GM23338 (cell line): ENCODE results near the gene PROCA1. TPM values are rescaled to one million over a fixed set of nuclear protein-coding genes. Genes with fewer than 3 reads are reported as not detected.

ENCODE experiments used
- ATAC-seq: fragments of 200-7000 bp; cut with Tn5 transposase; 3 replicates; pipeline ENCODE4 v1.9.1; 2020
- DNase-seq: peaks from one replicate; pipeline ENCODE4 v3.0.0-alpha.2; 2015; ENCODE audit warnings: low spot score
- H2AFZ ChIP-seq: fragments of 200-600 bp; sonication (generic); 2 replicates; pipeline ENCODE4 v1.8.0; 2016; ENCODE audit warnings: antibody characterized with exemption, mild to moderate bottlenecking, moderate library complexity
- H3F3A ChIP-seq: fragments of 200-600 bp; sonication (generic); replicated peaks from 2 replicates; pipeline ENCODE4 v1.8.0; 2017; ENCODE audit warnings: antibody characterized with exemption, mixed run types, low read depth
- H3K27ac ChIP-seq: fragments of 200-600 bp; sonication (generic); 2 replicates; pipeline ENCODE4 v1.6.1; 2016; ENCODE audit warnings: low read depth
- H3K27me3 ChIP-seq: fragments of 200-600 bp; sonication (generic); 2 replicates; pipeline ENCODE4 v1.8.0; 2016; ENCODE audit warnings: mild to moderate bottlenecking, mixed run types, moderate library complexity; ENCODE audit not compliant: insufficient read depth
- H3K36me3 ChIP-seq: fragments of 200-600 bp; sonication (generic); 2 replicates; pipeline ENCODE4 v1.8.0; 2016; ENCODE audit warnings: mild to moderate bottlenecking; ENCODE audit not compliant: insufficient read depth
- H3K4me1 ChIP-seq: fragments of 200-600 bp; sonication (generic); 2 replicates; pipeline ENCODE4 v1.8.0; 2016; ENCODE audit warnings: mild to moderate bottlenecking, moderate library complexity; ENCODE audit not compliant: insufficient read depth
- H3K4me2 ChIP-seq: fragments of 200-600 bp; sonication (generic); 2 replicates; pipeline ENCODE4 v1.7.1; 2017; ENCODE audit warnings: mixed run types
- H3K4me3 ChIP-seq: fragments of 200-600 bp; sonication (generic); 2 replicates; pipeline ENCODE4 v1.6.1; 2016; ENCODE audit warnings: mixed run types
- H3K79me2 ChIP-seq: fragments of 200-600 bp; sonication (generic); replicated peaks from 2 replicates; pipeline ENCODE4 v1.8.0; 2017; ENCODE audit warnings: mild to moderate bottlenecking; ENCODE audit not compliant: insufficient read depth
- H3K9me2 ChIP-seq: fragments of 200-600 bp; sonication (generic); 2 replicates; pipeline ENCODE4 v1.8.0; 2017; ENCODE audit not compliant: insufficient read depth
- H4K20me1 ChIP-seq: fragments of 200-600 bp; sonication (generic); replicated peaks from 2 replicates; pipeline ENCODE4 v1.8.0; 2017; ENCODE audit warnings: mild to moderate bottlenecking; ENCODE audit not compliant: insufficient read depth
- H3K27ac Mint-ChIP-seq: 2 replicates; pipeline ENCODE4 v1.8.0; 2020; ENCODE audit warnings: inconsistent platforms, mild to moderate bottlenecking, moderate library complexity, mixed read lengths
- H3K27me3 Mint-ChIP-seq: 3 replicates; pipeline ENCODE4 v1.8.0; 2022; ENCODE audit warnings: low read depth, mild to moderate bottlenecking, moderate library complexity, mixed read lengths, inconsistent platforms; ENCODE audit not compliant: insufficient read depth, poor library complexity
- H3K36me3 Mint-ChIP-seq: 3 replicates; pipeline ENCODE4 v1.8.0; 2021; ENCODE audit warnings: low read depth, mild to moderate bottlenecking, inconsistent platforms, moderate library complexity, mixed read lengths
- H3K4me1 Mint-ChIP-seq: 3 replicates; pipeline ENCODE4 v1.8.0; 2020; ENCODE audit warnings: mild to moderate bottlenecking, inconsistent platforms, mixed read lengths
- H3K4me3 Mint-ChIP-seq: 3 replicates; pipeline ENCODE4 v1.8.0; 2021; ENCODE audit warnings: moderate library complexity, mild to moderate bottlenecking, inconsistent platforms, mixed read lengths
- H3K9me3 Mint-ChIP-seq: 3 replicates; pipeline ENCODE4 v1.8.0; 2020; ENCODE audit warnings: moderate library complexity, mild to moderate bottlenecking, inconsistent platforms, mixed read lengths
- CREB1 ChIP-seq: fragments of 250-450 bp; sonication (Bioruptor Pico); IDR thresholded peaks from 2 replicates; pipeline ENCODE4 v1.5.0; 2020; ENCODE audit warnings: low read depth, mild to moderate bottlenecking, moderate library complexity
- CTCF ChIP-seq, 2 experiments: fragments of 200-600 bp in 1 of 2; sonication (generic) in 1 of 2; conservative IDR thresholded peaks; 2 replicates each; pipeline versions ENCODE4 v1.5.1 to v1.6.1; 2016 to 2017; ENCODE audit warnings: antibody characterized with exemption in 2 of 2, low read depth in 2 of 2, mild to moderate bottlenecking in 2 of 2, moderate library complexity in 1 of 2
- EZH2phosphoT487 ChIP-seq: fragments of 200-600 bp; sonication (generic); IDR thresholded peaks from one replicate; pipeline ENCODE4 v1.8.1; 2018; ENCODE audit warnings: antibody characterized with exemption; ENCODE audit not compliant: unreplicated experiment
- JUNB ChIP-seq: IDR thresholded peaks from one replicate; pipeline ENCODE4 v1.6.1; 2016; ENCODE audit warnings: antibody characterized with exemption; ENCODE audit not compliant: unreplicated experiment
- NANOG ChIP-seq: IDR thresholded peaks from 2 replicates; pipeline ENCODE4 v1.6.1; 2016; ENCODE audit warnings: antibody characterized with exemption, borderline replicate concordance
- ZNF114 ChIP-seq: fragments of 250-450 bp; sonication (Bioruptor Pico); IDR thresholded peaks from 2 replicates; pipeline ENCODE4 v1.5.0; 2020; ENCODE audit warnings: mild to moderate bottlenecking, moderate library complexity
- ZNF331 ChIP-seq: fragments of 250-450 bp; sonication (Bioruptor Pico); IDR thresholded peaks from 2 replicates; pipeline ENCODE4 v1.5.0; 2020; ENCODE audit warnings: low read depth, mild to moderate bottlenecking, moderate library complexity
- ZNF462 ChIP-seq: fragments of 250-450 bp; sonication (Bioruptor Pico); IDR thresholded peaks from 2 replicates; pipeline ENCODE4 v1.5.0; 2020; ENCODE audit warnings: mild to moderate bottlenecking, moderate library complexity
- polyA plus RNA-seq: library from polyadenylated mRNA; unstranded; fragments of >200 nt; fragmentation: Nextera tagmentation; extraction: Ambion mirVana; gene quantifications from 2 replicates; pipeline ENCODE4 v1.2.1, GENCODE V29; 2016
- total RNA-seq: library from RNA; depleted of rRNA; stranded (reverse); fragments of >200 nt; shearing (Covaris generic); gene quantifications from 2 replicates; pipeline ENCODE4 v1.2.3, GENCODE V29; 2014

PROCA1 gene
- total and polyA plus RNA-seq, 2 experiments from 2014 or later: 11.3 to 14.4 TPM

- Histone ChIP-seq H3K36me3 (peaks cover 16% of the 10 kb centered on the region), H3K27me3 (no peaks in the 10 kb centered on the region), H3F3A (peaks cover 60% of the 10 kb centered on the region), H4K20me1 (peaks cover 21% of the 10 kb centered on the region), H3K79me2 (peaks cover 8% of the 10 kb centered on the region), H3K4me3 (no peak overlapping the region), H2AFZ (no peak overlapping the region), H3K27ac (no peak overlapping the region), H3K4me2 (no peak overlapping the region), H3K4me1 (peaks cover 29% of the 10 kb centered on the region), H3K9me2 (no peaks in the 10 kb centered on the region)
- no peak for TF ChIP-seq JUNB
- TF ChIP-seq CREB1 (CRISPR knock-in tag): no peak
- no peak for TF ChIP-seq ZNF462 (CRISPR knock-in tag)
- TF ChIP-seq ZNF331 (CRISPR knock-in tag): no peak
- Mint-ChIP-seq H3K4me1 (peaks cover 45% of the 10 kb centered on the region), H3K4me3 (no peak overlapping the region), H3K9me3 (no peaks in the 10 kb centered on the region; the same call in 2 of the 3 replicates), H3K27me3 (peaks cover 45% of the 10 kb centered on the region), H3K36me3 (peaks cover 64% of the 10 kb centered on the region), H3K27ac (no peak overlapping the region; the same call in 1 of the 2 replicates)
- DNase-seq (no peak), ATAC-seq (no peak)
Measured at GRCh38 chr17:28755486-28755885, 43.8 kb upstream of the PROCA1 start.

GRCh38 chr17:28751600-28752366 is 40.1 kb upstream of the PROCA1 start:
- H3K4me3 Mint-ChIP-seq: no peak overlapping the region
- Histone ChIP-seq H3K9me2 (no peaks in the 10 kb centered on the region), H3K4me2 (no peak overlapping the region), H3F3A (peaks cover 76% of the 10 kb centered on the region), H3K27me3 (no peaks in the 10 kb centered on the region), H2AFZ (no peak overlapping the region), H3K4me3 (no peak overlapping the region), H3K79me2 (peaks cover 6% of the 10 kb centered on the region), H3K4me1 (peaks cover 21% of the 10 kb centered on the region), H3K36me3 (peaks cover 34% of the 10 kb centered on the region), H3K27ac (peak overlapping the region; percentile 45; the same call in 1 of the 2 replicates), H4K20me1 (peaks cover 26% of the 10 kb centered on the region)
- DNase-seq: no peak
- H3K27me3 Mint-ChIP-seq: peaks cover 45% of the 10 kb centered on the region
- no peak for ATAC-seq
- no peaks in the 10 kb centered on the region for H3K9me3 Mint-ChIP-seq
- H3K4me1 Mint-ChIP-seq: peaks cover 42% of the 10 kb centered on the region
- no peak overlapping the region for H3K27ac Mint-ChIP-seq
- peaks cover 65% of the 10 kb centered on the region for H3K36me3 Mint-ChIP-seq
- TF ChIP-seq EZH2phosphoT487 (no peak), JUNB (no peak), ZNF114 (CRISPR knock-in tag) (no peak), NANOG (no peak), CREB1 (CRISPR knock-in tag) (no peak), CTCF (conservative IDR thresholded peaks at IDR 0.05; ENCODE audit: low read depth in 2 of 2) (no peak)
